Endothelial cell of umbilical vein (primary cell): ENCODE measurements around the gene ATAD2B. TPM values are rescaled to one million over a fixed set of nuclear protein-coding genes. Genes with fewer than 3 reads are reported as not detected.

Source experiments
- BruUV-seq: library from RNA; stranded (reverse); fragments of 400-500 nt; replicated peaks from 2 replicates; lab custom pipeline; 2021; lab: Mats Ljungman, UMichigan
- CTCF ChIA-PET: fragments of 300-600, 350-600 bp; sonication (Branson Sonifier 250); formaldehyde crosslinking; loops from one replicate; lab custom pipeline; 2021; ENCODE audit warnings: antibody characterized with exemption, inconsistent platforms; lab: Charles Lee
- POLR2A ChIA-PET: fragments of 300-600, 350-600 bp; sonication (Branson Sonifier 250); formaldehyde crosslinking; loops from one replicate; lab custom pipeline; 2021; ENCODE audit warnings: antibody characterized with exemption, inconsistent platforms; lab: Charles Lee
- DNase-seq: peaks from one replicate; pipeline ENCODE4 v3.0.0-alpha.2; 2011; ENCODE audit warnings: low read depth, low spot score
- FAIRE-seq: peaks from 2 replicates; lab custom pipeline; 2011; peaks lifted over from hg19 to GRCh38; lab: Jason Lieb, UNC
- H2AFZ ChIP-seq: 2 replicates; pipeline ENCODE4 v1.6.0; 2012; ENCODE audit warnings: low read depth, low read length, control low read depth, inconsistent platforms
- H3K27ac ChIP-seq: 2 replicates; pipeline ENCODE4 v1.5.1; 2011; ENCODE audit warnings: low read depth, mild to moderate bottlenecking, control low read depth, low read length, moderate library complexity; ENCODE audit not compliant: insufficient read depth
- H3K27me3 ChIP-seq, 2 experiments: 2 replicates each; pipeline versions ENCODE4 v1.6.0 to v1.6.1; 2011; ENCODE audit warnings: low read length in 2 of 2, mixed read lengths in 1 of 2; ENCODE audit not compliant: control insufficient read depth in 2 of 2, insufficient read depth in 2 of 2
- H3K36me3 ChIP-seq, 2 experiments: 2 replicates in 1 of 2; 3 replicates in 1 of 2; pipeline ENCODE4 v1.5.1; 2011; ENCODE audit warnings: low read length in 2 of 2, mild to moderate bottlenecking in 1 of 2, moderate library complexity in 1 of 2; ENCODE audit not compliant: control insufficient read depth in 2 of 2, insufficient read depth in 2 of 2; ENCODE audit errors: extremely low read depth in 1 of 2
- H3K4me1 ChIP-seq: 3 replicates; pipeline ENCODE4 v1.5.1; 2011; ENCODE audit warnings: mild to moderate bottlenecking, low read length; ENCODE audit not compliant: control insufficient read depth, insufficient read depth; ENCODE audit errors: extremely low read depth
- H3K4me2 ChIP-seq: 2 replicates; pipeline ENCODE4 v1.6.1; 2011; ENCODE audit warnings: low read length, control low read depth, mixed read lengths; ENCODE audit not compliant: insufficient read depth
- H3K4me3 ChIP-seq, 3 experiments: fragments of 200-600 bp in 1 of 3; sonication (generic), shearing (Covaris generic) in 1 of 3; replicated peaks in 1 of 3; 2 replicates each; pipeline ENCODE4 v1.5.1; 2011 to 2016; ENCODE audit warnings: control low read depth in 3 of 3, low read length in 3 of 3, mild to moderate bottlenecking in 2 of 3, inconsistent platforms in 1 of 3, low read depth in 1 of 3, moderate library complexity in 1 of 3; ENCODE audit not compliant: insufficient read depth in 1 of 3
- H3K79me2 ChIP-seq: 2 replicates; pipeline ENCODE4 v1.6.0; 2012; ENCODE audit warnings: low read length, inconsistent platforms; ENCODE audit not compliant: control insufficient read depth, insufficient read depth
- H3K9ac ChIP-seq: replicated peaks from 2 replicates; pipeline ENCODE3; 2011; ENCODE audit warnings: low read length, control low read depth; ENCODE audit not compliant: insufficient read depth; ENCODE audit errors: extremely low read depth
- H3K9me1 ChIP-seq: replicated peaks from 3 replicates; pipeline ENCODE4 v1.6.0; 2011; ENCODE audit warnings: mild to moderate bottlenecking, low read length; ENCODE audit not compliant: control insufficient read depth, insufficient read depth; ENCODE audit errors: extremely low read depth
- H3K9me3 ChIP-seq: replicated peaks from 2 replicates; pipeline ENCODE4 v1.5.1; 2012; ENCODE audit warnings: low read length, inconsistent platforms; ENCODE audit not compliant: control insufficient read depth, insufficient read depth
- H4K20me1 ChIP-seq: replicated peaks from 2 replicates; pipeline ENCODE3; 2011; ENCODE audit warnings: mild to moderate bottlenecking, low read length; ENCODE audit not compliant: control insufficient read depth, insufficient read depth; ENCODE audit errors: extremely low read depth
- EZH2 ChIP-seq: IDR thresholded peaks from 2 replicates; pipeline ENCODE4 v1.6.1; 2012; ENCODE audit warnings: borderline replicate concordance, low read depth, mild to moderate bottlenecking, moderate library complexity, low read length, inconsistent platforms; ENCODE audit not compliant: severe bottlenecking
- FOS ChIP-seq: IDR thresholded peaks from 2 replicates; pipeline ENCODE4 v1.6.1; 2011; ENCODE audit warnings: mild to moderate bottlenecking, low read length, moderate library complexity, borderline replicate concordance; ENCODE audit not compliant: insufficient read depth
- GATA2 ChIP-seq: IDR thresholded peaks from 2 replicates; pipeline ENCODE4 v1.7.0; 2011; ENCODE audit warnings: low read depth, mild to moderate bottlenecking, moderate library complexity, mixed read lengths, low read length; ENCODE audit not compliant: insufficient read length, insufficient read depth
- JUN ChIP-seq: IDR thresholded peaks from 2 replicates; pipeline ENCODE4 v1.6.1; 2011; ENCODE audit warnings: borderline replicate concordance, low read depth; ENCODE audit not compliant: insufficient read length, insufficient read depth
- MAX ChIP-seq: IDR thresholded peaks from 2 replicates; pipeline ENCODE4 v1.6.1; 2011; ENCODE audit not compliant: insufficient read depth, insufficient read length
- MYC ChIP-seq: IDR thresholded peaks from one replicate; pipeline ENCODE4 v1.6.1; 2011; ENCODE audit warnings: mild to moderate bottlenecking, low read depth, low read length
- POLR2A ChIP-seq: IDR thresholded peaks from 2 replicates; pipeline ENCODE4 v1.6.1; 2012; ENCODE audit warnings: low read depth, mild to moderate bottlenecking, control low read depth, low read length
- POLR2AphosphoS5 ChIP-seq: IDR thresholded peaks from 2 replicates; pipeline ENCODE4 v1.6.1; 2012; ENCODE audit warnings: low read depth, mild to moderate bottlenecking, control low read depth, low read length, moderate library complexity; ENCODE audit not compliant: insufficient read depth
- dilution Hi-C: fragments of 300-500 bp; cut with MboI; formaldehyde crosslinking; loops from one replicate; pipeline ENCODE4 v1.15.0; 2019; ENCODE audit warnings: low sequenced_read_pairs; ENCODE audit not compliant: extremely low pct_ligation_motif_present
- intact Hi-C: fragments of 100-400 bp; cut with micrococcal nuclease; formaldehyde crosslinking; loops from one replicate; pipeline ENCODE4 v1.10.0; 2022
- polyA plus RNA-seq, 4 experiments: library from polyadenylated mRNA; depleted of rRNA in 3 of 4; stranded (reverse) in 3 of 4; unstranded in 1 of 4; fragments of >200 nt; gene quantifications; 2 replicates each; pipeline versions ENCODE4 v1.2.1 to v1.2.3, GENCODE V29; 2011 to 2012; ENCODE audit warnings: missing spikeins in 1 of 4
- total RNA-seq: library from RNA; stranded (reverse); gene quantifications from 2 replicates; pipeline ENCODE4 v1.2.3, GENCODE V29; 2021

Gene ATAD2B
- total and polyA plus RNA-seq, 2 donors (not counting 3 experiments of a cell fraction or from before 2014, with no cell fraction given): 2.5 to 19.1 TPM

DNA sequence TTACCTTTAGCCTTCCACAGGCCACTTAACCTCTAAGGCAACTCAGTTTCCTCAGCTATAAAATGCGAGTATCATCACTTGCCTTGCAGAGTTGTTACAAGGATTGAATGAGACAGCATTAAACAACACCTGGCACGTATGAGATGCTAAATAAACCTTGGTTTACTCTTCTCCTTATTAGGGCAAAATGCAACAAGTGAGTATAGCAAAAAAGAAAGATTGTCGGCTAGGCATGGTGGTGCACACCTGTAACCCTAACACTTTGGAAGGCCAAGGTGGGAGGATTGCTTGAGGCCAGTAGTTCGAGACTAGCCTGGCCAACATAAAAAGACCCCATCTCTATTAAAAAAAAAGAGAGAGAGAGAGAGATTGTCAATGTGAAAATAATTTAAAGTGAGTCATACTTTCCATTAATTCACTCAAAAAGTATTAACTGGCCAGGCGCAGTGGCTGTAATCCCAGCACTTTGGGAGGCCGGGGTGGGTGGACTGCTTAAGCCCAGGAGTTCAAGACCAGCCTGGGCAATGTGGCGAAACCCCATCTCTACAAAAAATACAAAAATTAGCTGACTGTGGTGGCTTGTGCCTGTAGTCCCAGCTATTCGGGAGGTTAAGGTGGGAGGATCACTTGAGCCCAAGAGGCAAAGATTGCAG is 8.0 kb downstream of the ATAD2B start:
- H3K4me2 ChIP-seq: no peak overlapping the region
- H3K79me2 ChIP-seq: peaks cover 76% of the 10 kb centered on the region
- H3K4me3 ChIP-seq: no peak overlapping the region
- DNase-seq (no peak), FAIRE-seq (no peak)
- H3K36me3 ChIP-seq: no peaks in the 10 kb centered on the region
- no peak overlapping the region for H3K9ac ChIP-seq
- H3K9me1 ChIP-seq: no peaks in the 10 kb centered on the region
- TF ChIP-seq JUN (no peak), MYC (no peak), MAX (no peak), POLR2A (no peak), EZH2 (no peak), GATA2 (no peak), POLR2AphosphoS5 (no peak), FOS (no peak)
- H3K27me3 ChIP-seq: no peaks in the 10 kb centered on the region
- dilution Hi-C loops (no loop called here), intact Hi-C loops (no loop called here)
- H4K20me1 ChIP-seq: peaks cover 12% of the 10 kb centered on the region
- H3K27ac ChIP-seq: no peak overlapping the region
- POLR2A ChIA-PET: no interaction called here
- H2AFZ ChIP-seq: no peak overlapping the region
- CTCF ChIA-PET: interaction anchor here (0.9 to 1.4 kb wide), 2 partner anchors 8 to 94 kb away, joined by 3 to 12 read pairs; partner anchors contain the start of gene ATAD2B
- BruUV-seq: no TSS peak
- H3K4me1 ChIP-seq: no peaks in the 10 kb centered on the region
- H3K9me3 ChIP-seq: no peaks in the 10 kb centered on the region
